Tibial artery (tissue), 4 donors: Measurements from ENCODE around the gene C11orf65.

Experiments used
- DNase-seq, 2 donors: peaks; one replicate each; pipeline ENCODE4 v3.0.0-alpha.2; 2019
- H3K27ac ChIP-seq, 2 donors: fragments of 200-600 bp; sonication (generic) in 1 of 2; 1 replicate in 1 of 2; 2 replicates in 1 of 2; pipeline ENCODE4 v1.5.1; 2018 to 2019; ENCODE audit warnings: mild to moderate bottlenecking in 1 of 2
- H3K27me3 ChIP-seq, 2 donors: fragments of 200-600 bp; sonication (generic) in 1 of 2; one replicate each; pipeline versions ENCODE4 v1.5.1 to v1.6.0; 2016 to 2019
- H3K36me3 ChIP-seq, 3 donors: fragments of 200-600 bp; sonication (generic) in 2 of 3; one replicate each; pipeline ENCODE4 v1.5.1; 2016 to 2019; ENCODE audit warnings: mild to moderate bottlenecking in 2 of 3
- H3K4me1 ChIP-seq, 4 donors: fragments of 200-600 bp; sonication (generic) in 2 of 4; 1 replicate in 3 of 4; 2 replicates in 1 of 4; pipeline ENCODE4 v1.5.1; 2016 to 2019
- H3K4me3 ChIP-seq, 2 donors: fragments of 200-600 bp; sonication (generic) in 1 of 2; 1 replicate in 1 of 2; 2 replicates in 1 of 2; pipeline ENCODE4 v1.5.1; 2018 to 2019; ENCODE audit warnings: mild to moderate bottlenecking in 2 of 2
- H3K9me3 ChIP-seq, 3 donors: fragments of 200-600 bp; sonication (generic) in 1 of 3; one replicate each; pipeline ENCODE4 v1.5.1; 2016 to 2019
- intact Hi-C: fragments of 100-400 bp; cut with DNase I; formaldehyde crosslinking; loops from one replicate; pipeline ENCODE4 v1.15.0; 2023; ENCODE audit warnings: low total_unique reads
- TF ChIP-seq, protein P1 (sequence below), 2 experiments: fragments of 200-600 bp in 1 of 2; fragments of 450-650 bp in 1 of 2; IDR thresholded peaks; one replicate each; pipeline ENCODE4 v1.5.1; 2017 to 2019; ENCODE audit warnings: antibody characterized with exemption in 2 of 2, mild to moderate bottlenecking in 1 of 2, moderate library complexity in 1 of 2

C11orf65 gene

DNA sequence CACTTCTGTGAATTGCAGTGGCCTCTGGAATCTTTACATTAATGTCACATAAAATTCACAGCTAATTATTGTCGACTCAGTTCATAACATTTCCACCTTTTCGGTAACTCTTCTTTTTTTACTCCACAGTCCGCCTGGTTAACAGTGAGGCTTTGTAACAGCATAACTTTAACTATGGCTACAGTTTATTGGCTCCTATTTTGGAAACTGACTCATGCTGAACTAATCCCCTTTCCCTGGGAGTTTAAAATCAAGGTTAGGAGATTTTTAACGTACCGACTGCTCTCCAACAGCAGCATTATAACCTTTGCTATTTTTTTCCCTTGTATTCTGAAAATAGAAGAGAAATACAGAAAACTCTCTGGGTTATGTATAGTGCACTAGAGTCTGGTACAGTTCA, 34.1 kb upstream of the C11orf65 start:
- TF ChIP-seq, protein P1, sequence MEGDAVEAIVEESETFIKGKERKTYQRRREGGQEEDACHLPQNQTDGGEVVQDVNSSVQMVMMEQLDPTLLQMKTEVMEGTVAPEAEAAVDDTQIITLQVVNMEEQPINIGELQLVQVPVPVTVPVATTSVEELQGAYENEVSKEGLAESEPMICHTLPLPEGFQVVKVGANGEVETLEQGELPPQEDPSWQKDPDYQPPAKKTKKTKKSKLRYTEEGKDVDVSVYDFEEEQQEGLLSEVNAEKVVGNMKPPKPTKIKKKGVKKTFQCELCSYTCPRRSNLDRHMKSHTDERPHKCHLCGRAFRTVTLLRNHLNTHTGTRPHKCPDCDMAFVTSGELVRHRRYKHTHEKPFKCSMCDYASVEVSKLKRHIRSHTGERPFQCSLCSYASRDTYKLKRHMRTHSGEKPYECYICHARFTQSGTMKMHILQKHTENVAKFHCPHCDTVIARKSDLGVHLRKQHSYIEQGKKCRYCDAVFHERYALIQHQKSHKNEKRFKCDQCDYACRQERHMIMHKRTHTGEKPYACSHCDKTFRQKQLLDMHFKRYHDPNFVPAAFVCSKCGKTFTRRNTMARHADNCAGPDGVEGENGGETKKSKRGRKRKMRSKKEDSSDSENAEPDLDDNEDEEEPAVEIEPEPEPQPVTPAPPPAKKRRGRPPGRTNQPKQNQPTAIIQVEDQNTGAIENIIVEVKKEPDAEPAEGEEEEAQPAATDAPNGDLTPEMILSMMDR (IDR thresholded peaks at IDR 0.05): no peak
- no peaks in the 10 kb centered on the region for H3K9me3 ChIP-seq
- no peaks in the 10 kb centered on the region for H3K27me3 ChIP-seq
- intact Hi-C loops: no loop called here
- no peak for DNase-seq
- H3K36me3 ChIP-seq: no peaks in the 10 kb centered on the region
- H3K27ac ChIP-seq: no peak overlapping the region
- H3K4me3 ChIP-seq: no peak overlapping the region
- peaks cover 0 to 9% (median 6%) of the 10 kb centered on the region in 4 donors for H3K4me1 ChIP-seq

DNA sequence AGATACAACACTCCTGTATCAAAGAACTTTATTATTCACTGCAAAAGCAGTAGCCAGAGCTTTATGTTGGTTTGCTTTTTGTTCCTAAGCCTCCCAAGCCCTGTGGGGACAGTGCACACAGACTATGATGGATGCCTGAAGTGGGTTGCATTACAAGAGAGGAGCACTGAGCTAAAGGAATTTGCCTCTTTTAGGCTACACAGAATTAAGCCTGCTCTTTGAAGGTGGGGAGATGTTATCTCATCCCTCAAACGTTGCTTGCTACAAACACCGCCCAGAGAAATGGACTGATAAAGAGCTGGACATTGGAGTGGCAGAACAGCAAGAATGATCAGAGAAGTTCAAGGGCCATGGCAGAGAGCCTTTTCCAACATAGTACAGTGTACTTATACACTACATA, 33.4 kb upstream of the C11orf65 start:
- Histone ChIP-seq H3K9me3 (no peaks in the 10 kb centered on the region), H3K36me3 (no peaks in the 10 kb centered on the region), H3K27me3 (no peaks in the 10 kb centered on the region), H3K4me1 (peaks cover 0 to 14% (median 6%) of the 10 kb centered on the region in 4 donors), H3K4me3 (no peak overlapping the region), H3K27ac (no peak overlapping the region)
- no peak for DNase-seq
- intact Hi-C loops: no loop called here
- TF ChIP-seq, protein P1 (IDR thresholded peaks at IDR 0.05): no peak

DNA sequence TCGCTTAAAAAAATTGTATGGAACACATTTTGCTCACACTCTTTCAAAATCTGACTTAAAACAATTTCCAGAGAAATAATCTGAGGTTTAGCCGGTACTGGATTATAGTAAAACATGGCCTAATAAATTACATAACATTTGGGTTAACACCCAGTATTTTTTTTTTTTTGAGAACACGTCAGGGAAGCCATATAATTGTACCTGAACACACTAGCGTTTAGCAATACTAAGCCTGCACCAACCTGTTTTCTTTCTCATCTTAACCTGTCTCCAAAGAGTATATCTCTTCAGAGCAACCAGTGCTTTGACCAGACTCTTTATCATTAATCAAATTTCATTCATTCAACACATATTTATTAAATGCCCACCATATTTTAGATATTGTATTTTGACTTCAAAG, 32.8 kb upstream of the C11orf65 start:
- Histone ChIP-seq H3K9me3 (no peaks in the 10 kb centered on the region), H3K4me1 (peaks cover 0 to 14% (median 6%) of the 10 kb centered on the region in 4 donors), H3K27me3 (no peaks in the 10 kb centered on the region), H3K27ac (no peak overlapping the region), H3K36me3 (no peaks in the 10 kb centered on the region), H3K4me3 (no peak overlapping the region)
- no peak for DNase-seq
- intact Hi-C loops: no loop called here
- TF ChIP-seq, protein P1 (IDR thresholded peaks at IDR 0.05): no peak

DNA sequence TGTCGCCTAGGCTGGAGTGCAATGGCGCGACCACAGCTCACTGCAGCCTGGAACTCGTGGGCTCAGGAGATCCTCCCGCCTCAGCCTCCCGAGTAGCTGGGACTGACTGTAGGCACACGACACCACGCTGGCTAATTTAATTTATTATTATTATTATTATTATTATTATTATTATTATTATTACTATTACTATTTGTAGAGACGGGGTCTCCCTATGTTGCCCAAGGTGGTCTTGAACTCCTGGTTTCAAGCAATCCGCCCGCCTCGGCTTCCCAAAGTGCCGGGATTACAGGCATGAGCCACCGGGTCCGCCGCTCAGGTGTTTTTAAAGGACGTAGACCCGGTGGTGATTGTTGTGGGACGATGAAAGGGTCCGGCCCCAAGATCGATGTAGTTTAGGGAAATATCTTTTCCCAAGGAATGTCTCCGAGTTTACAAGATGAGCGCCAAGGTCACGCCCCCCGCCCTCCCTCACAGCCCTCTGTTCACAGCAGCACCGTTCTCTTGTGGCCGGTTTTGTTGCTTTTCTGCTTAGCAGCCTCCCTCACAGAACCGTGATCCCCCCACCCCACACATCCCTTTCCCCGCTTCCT, 31.6 kb upstream of the C11orf65 start:
- no peaks in the 10 kb centered on the region for H3K36me3 ChIP-seq
- peak overlapping the region; percentile 87 to 97 for H3K27ac ChIP-seq
- H3K4me3 ChIP-seq: peak overlapping the region; percentile 68 to 96
- DNase-seq: no peak
- intact Hi-C loops: loop anchor here (2.0 to 10.0 kb wide), 2 partner anchors 32 to 166 kb away; partner anchors contain the start of genes C11orf65 and DDX10
- H3K4me1 ChIP-seq: peaks cover 0 to 14% (median 6%) of the 10 kb centered on the region in 4 donors
- H3K9me3 ChIP-seq: no peaks in the 10 kb centered on the region
- no peaks in the 10 kb centered on the region for H3K27me3 ChIP-seq
- TF ChIP-seq, protein P1 (IDR thresholded peaks at IDR 0.05): no peak

DNA sequence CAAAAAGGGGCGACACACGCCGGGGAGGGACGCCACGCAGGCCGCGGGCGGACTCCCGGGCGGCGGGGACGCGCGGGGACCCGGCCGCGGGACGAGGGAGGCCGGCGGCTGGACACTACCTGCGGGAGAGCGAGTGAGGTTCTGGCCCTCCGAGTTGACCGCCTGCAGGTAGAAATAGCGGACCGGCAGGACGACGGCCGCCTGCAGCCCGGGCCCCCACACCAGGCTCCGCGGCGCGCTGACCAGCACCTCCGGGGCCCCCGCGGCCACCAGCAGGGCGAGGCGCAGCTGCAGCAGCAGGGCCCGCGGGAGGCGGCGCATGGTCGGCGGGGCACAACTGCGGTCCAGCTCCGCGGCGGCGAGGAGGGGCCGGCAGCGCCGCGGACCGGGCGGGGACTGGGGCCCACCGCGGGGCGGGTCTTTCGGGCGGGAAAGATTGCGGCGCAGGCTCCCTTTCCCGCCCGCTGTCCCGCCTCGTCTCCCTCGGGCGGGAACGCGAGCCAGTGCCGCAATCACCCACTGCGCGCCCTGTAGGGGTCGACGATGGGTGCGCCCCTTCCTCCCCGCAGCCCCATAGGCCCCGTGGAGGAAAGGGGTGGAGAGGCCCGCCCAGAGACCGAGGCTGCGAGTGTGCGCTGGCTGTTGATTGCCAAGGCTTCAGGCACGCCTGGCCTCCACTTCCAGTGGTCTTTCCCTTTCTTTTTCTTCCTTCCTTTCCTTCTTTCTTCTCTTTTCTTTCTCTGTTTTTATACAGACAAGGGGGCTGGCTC, 30.9 kb upstream of the C11orf65 start, which contains the start of gene POGLUT3:
TSS of gene POGLUT3 (minus strand) at position 339 of the 770 bp plus-strand sequence. CDS start at position 321, 18 bp downstream.
- peak; percentile 48 to 74 for DNase-seq
- Histone ChIP-seq H3K9me3 (no peaks in the 10 kb centered on the region), H3K36me3 (no peaks in the 10 kb centered on the region), H3K4me3 (peak within 1 kb of the TSS; percentile 68 to 96), H3K27ac (peak within 1 kb of the TSS; percentile 87 to 97), H3K4me1 (peaks cover 0 to 14% (median 6%) of the 10 kb centered on the region in 4 donors), H3K27me3 (no peaks in the 10 kb centered on the region)
- TF ChIP-seq, protein P1 (IDR thresholded peaks at IDR 0.05): peak in 1 of 2 experiments; percentile 16
- intact Hi-C loops: loop anchor here (2.0 to 10.0 kb wide), 2 partner anchors 31 to 167 kb away; partner anchors contain the start of genes C11orf65 and DDX10
